GM19467 (cell line): ENCODE results near the gene LIPI.
"Not testable (repeated sequence)": the region's sequence is repeated elsewhere in the genome, so short reads cannot be mapped to it uniquely, and the experiment has no call there.

Source experiments
- ATAC-seq: cut with Tn5 transposase; IDR thresholded peaks from one replicate; pipeline ENCODE4 v1.9.1; 2021; ENCODE audit warnings: mild to moderate bottlenecking, moderate library complexity; ENCODE audit not compliant: unreplicated experiment

The LIPI gene

DNA sequence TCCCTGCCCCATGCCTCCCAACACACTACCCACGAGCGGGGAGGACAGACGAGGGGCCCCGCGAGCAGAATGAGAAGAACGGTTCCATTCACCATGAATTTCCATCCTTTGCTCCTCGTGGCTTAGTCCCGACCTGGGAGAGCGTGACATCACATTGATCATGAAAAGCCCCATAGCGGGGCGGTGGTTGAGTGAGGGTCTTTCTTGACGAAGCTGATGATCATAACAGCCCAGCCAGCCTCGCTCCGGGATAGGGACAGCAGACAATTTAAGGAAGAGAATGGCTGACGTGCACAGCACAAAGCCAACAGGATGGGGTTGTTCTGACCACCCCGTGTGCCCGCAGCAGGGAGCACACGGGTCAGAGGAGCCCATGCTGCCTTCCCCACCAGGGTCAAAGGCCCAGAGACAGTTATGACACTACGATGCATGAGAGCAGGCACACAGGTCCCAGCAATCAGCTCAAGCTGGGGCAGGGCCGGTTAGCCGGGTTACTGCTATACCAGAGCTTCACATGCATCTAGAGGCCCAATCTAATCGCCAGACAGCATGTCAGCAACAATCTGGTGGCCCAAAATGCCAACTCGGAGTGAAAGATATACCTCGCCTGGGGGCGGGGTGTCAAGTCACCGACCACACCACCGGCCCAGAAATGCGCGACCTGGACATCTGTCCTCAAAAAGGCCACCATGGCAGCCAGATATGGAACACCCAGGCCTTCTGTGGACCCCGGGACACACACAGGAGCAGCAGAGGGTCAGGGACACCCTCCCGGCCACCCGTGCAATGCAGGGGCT lies 135.2 kb downstream of the LIPI start:
- no peak for ATAC-seq

GRCh38 chr21:14074177-14074576 lies 136.6 kb downstream of the LIPI start:
- ATAC-seq: no peak

- ATAC-seq: no peak
These were observed 137.1 kb downstream of the LIPI start for GRCh38 chr21:14073615-14074014.

GRCh38 chr21:14072761-14073535 lies 137.8 kb downstream of the LIPI start:
- ATAC-seq: no peak

GRCh38 chr21:14071902-14072734 lies 138.6 kb downstream of the LIPI start:
- no peak for ATAC-seq

DNA sequence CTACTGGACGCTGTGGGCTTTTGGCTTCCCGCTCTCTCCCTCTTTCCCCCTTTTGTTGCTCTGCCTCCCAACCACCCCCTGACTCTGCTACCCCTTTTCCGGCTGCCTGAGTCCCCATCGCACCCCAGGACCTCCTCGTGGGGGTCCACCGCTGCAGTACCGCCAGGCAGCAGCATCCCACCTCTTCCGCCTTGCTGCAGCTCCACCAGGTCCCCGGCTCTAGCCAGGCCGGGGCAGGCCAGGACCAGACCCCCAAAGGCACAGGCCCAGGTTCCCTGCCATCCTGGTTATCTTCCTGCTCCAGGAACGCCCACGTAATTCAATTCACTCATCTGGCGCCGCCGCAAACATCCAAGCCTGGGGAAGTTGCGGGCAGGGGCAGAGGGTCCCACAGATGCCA lies 139.8 kb downstream of the LIPI start:
- no peak for ATAC-seq

DNA sequence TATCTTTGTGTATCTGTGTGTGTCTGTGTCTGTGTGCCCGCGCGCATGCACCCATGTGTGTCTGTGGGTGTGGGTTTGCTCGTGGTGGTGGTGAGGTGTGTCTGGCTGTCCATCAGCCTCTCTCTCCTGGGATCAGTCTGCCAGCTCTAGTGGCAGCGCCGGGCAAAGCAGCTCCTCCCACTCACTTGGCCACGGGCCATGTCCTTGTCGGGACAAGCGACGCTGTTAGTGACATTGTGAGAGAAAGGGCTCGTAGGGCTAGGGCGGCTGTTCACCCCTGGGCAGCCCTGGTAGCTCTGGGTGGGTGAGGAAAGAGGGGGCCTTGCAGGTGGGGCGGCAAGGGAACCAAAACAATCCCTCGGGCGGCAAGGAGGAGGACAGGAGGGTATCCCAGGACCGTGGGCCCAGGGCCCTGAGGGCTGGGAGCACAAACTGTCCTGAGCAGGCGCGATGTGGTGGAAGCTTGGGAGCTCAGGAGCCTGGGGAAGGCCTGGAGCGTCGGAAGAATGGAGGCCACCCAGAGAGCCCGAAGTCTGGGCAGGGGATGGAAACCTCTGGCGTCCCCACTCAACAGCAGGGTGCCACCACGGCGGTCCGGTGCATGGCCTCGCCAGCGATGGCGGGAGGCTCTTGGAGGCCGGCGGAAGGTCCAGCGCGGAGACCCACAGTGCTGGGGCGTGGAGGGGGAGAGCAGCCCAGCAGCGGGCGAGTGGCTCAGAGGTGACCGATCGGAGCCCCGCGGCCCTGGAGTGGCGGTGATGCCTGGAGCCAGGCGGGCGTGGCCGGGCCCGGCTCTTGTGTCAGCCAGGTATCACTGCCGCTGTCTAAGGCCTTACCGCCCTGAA lies 140.5 kb downstream of the LIPI start:
- ATAC-seq: no peak

DNA sequence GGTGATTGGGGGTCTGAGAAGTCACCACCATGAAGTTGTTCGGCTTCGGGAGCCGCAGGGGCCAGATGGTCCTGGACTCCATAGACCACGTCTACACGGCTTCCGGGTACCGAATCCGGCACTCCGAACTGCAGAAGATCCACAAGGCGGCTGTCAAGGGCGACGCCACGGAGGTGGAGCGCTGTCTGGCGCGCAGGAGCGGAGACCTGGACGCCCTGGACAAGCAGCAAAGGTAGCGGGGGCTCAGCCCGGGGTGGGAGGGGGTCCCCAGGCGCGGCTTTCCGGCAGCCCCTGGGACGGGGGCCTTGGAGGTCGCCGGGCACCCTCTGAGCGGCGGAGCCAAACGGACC lies 146.5 kb downstream of the LIPI start:
- ATAC-seq: no peak

- not testable (repeated sequence) for ATAC-seq
These were observed 147.0 kb downstream of the LIPI start for GRCh38 chr21:14063620-14064295.

DNA sequence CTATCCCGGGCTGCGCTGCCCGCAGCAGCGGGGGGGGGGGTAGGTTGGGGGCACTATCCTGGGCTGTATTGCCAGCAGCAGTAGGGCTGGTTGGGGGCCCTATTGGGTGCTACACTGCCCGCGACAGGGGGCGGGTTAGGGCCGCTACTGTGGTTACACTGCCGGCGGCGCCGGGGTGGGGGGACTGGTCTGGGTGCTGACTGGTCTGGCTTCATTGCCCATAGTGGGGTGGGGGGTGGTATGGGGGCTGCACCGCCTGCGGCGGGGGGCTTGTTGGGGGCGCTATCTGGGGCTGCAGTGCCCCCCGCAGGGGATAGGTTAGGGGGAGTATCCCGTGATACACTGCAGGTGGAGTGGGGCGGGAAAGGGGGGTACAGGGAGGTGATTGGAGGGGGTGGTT lies 148.1 kb downstream of the LIPI start:
- ATAC-seq: not testable (repeated sequence)

DNA sequence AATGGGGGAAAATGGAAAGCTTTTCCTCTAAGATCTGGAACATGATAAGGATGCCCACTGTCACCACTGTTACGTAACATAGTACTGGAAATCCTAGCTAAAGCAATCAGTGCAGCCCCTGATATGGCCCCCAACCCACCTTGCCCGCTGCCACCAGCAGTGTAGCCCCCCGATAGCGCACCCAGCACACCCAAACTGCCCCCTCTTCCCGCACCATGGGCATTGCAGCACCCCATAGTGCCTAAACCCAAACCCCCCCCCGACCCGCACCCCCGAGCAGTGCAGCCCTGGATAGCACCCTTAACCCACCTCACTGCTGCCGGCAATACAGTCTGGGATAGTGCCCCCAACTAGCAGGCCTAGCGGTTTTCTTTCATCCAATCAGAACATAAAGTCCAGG lies 148.9 kb downstream of the LIPI start:
- ATAC-seq: not testable (repeated sequence)

GRCh38 chr21:14058995-14059627 lies 151.6 kb downstream of the LIPI start:
- ATAC-seq: not testable (repeated sequence)
